Measurements from ENCODE around the gene SLC8B1.

- no peak for TF ChIP-seq CTCF (IDR thresholded peaks at IDR 0.05)
- TF ChIP-seq POLR2AphosphoS5 (IDR thresholded peaks at IDR 0.05; ENCODE audit: insufficient read depth in 1 of 2, low read depth in 1 of 2) = no peak
These were observed 29.8 kb upstream of the SLC8B1 start for GRCh38 chr12:113364698-113365097.

All from vagina (tissue), 2 donors.